K562 (cell line): ENCODE measurements around the gene AGBL1. TPM values are rescaled to one million over a fixed set of nuclear protein-coding genes. Genes with fewer than 3 reads are reported as not detected.

Experiments
- ATAC-seq: fragments of 200-7000 bp; cut with Tn5 transposase; 3 replicates; pipeline ENCODE4 v1.9.1; 2020; ENCODE audit warnings: moderate library complexity
- BruUV-seq: library from RNA; stranded (reverse); fragments of 400-500 nt; replicated peaks from 2 replicates; lab custom pipeline; 2021; lab: Mats Ljungman, UMichigan
- CTCF ChIA-PET: fragments of 300-600 bp; formaldehyde crosslinking; extraction: SDS; loops from one replicate; lab custom pipeline; 2021; ENCODE audit warnings: low intra/inter-chr PET ratio; lab: Yijun Ruan, JAX
- POLR2A ChIA-PET: fragments of 300-600, 350-650 bp; sonication (Branson Sonifier 250); formaldehyde crosslinking; extraction: SDS; loops from one replicate; lab custom pipeline; 2021; ENCODE audit warnings: antibody characterized with exemption, inconsistent platforms; lab: Yijun Ruan, JAX
- DNase-seq, 4 experiments: peaks; one replicate each; pipeline versions ENCODE4 v3.0.0 to v3.0.0-alpha.2; 2011 to 2018; ENCODE audit warnings: low spot score in 3 of 4, mixed read lengths in 3 of 4; ENCODE audit errors: extremely low read depth in 1 of 4
- FAIRE-seq: peaks from 2 replicates; lab custom pipeline; 2011; peaks lifted over from hg19 to GRCh38; lab: Jason Lieb, UNC
- H2AFZ ChIP-seq: 2 replicates; pipeline ENCODE4 v1.6.0; 2011; ENCODE audit warnings: low read depth, low read length, control low read depth, inconsistent platforms
- H3K27ac ChIP-seq: fragments of 200-600 bp; 3 replicates; pipeline ENCODE4 v1.8.0; 2011; ENCODE audit warnings: low read depth, mild to moderate bottlenecking, control low read depth, inconsistent platforms, low read length, moderate library complexity, mixed read lengths; ENCODE audit errors: extremely low read depth
- H3K27me3 ChIP-seq, 2 experiments: fragments of 300-600 bp in 1 of 2; 2 replicates in 1 of 2; 3 replicates in 1 of 2; pipeline versions ENCODE4 v1.6.0 to v1.8.0; 2011; ENCODE audit warnings: inconsistent platforms in 2 of 2, low read length in 2 of 2, mild to moderate bottlenecking in 1 of 2, mixed read lengths in 1 of 2, moderate library complexity in 1 of 2; ENCODE audit not compliant: control insufficient read depth in 2 of 2, insufficient read depth in 2 of 2
- H3K36me3 ChIP-seq: fragments of 300-600 bp; 3 replicates; pipeline ENCODE4 v1.8.0; 2011; ENCODE audit warnings: mild to moderate bottlenecking, low read length, inconsistent platforms; ENCODE audit not compliant: control insufficient read depth, insufficient read depth
- H3K4me1 ChIP-seq, 2 experiments: fragments of 200-600 bp in 1 of 2; replicated peaks in 1 of 2; 2 replicates in 1 of 2; 3 replicates in 1 of 2; pipeline versions ENCODE4 v1.5.1 to v1.8.0; 2011; ENCODE audit warnings: inconsistent platforms in 2 of 2, low read length in 2 of 2, mild to moderate bottlenecking in 1 of 2, mixed read lengths in 1 of 2, moderate library complexity in 1 of 2; ENCODE audit not compliant: control insufficient read depth in 2 of 2, insufficient read depth in 2 of 2
- H3K4me2 ChIP-seq: 2 replicates; pipeline ENCODE4 v1.6.1; 2011; ENCODE audit warnings: low read length, control low read depth, inconsistent platforms, mixed read lengths; ENCODE audit not compliant: insufficient read depth
- H3K4me3 ChIP-seq: fragments of 200-600 bp; sonication (generic), shearing (Covaris generic); 2 replicates; pipeline ENCODE4 v1.5.1; 2016; ENCODE audit warnings: control low read depth, inconsistent platforms
- H3K79me2 ChIP-seq: fragments of 200-600 bp; 3 replicates; pipeline ENCODE4 v1.8.0; 2011; ENCODE audit warnings: low read length, inconsistent platforms; ENCODE audit not compliant: control insufficient read depth, insufficient read depth
- H3K9ac ChIP-seq, 2 experiments: 2 replicates each; pipeline versions ENCODE4 v1.6.0 to v1.6.1; 2011; ENCODE audit warnings: low read depth in 2 of 2, low read length in 2 of 2, control low read depth in 1 of 2, inconsistent platforms in 1 of 2, mild to moderate bottlenecking in 1 of 2, mixed read lengths in 1 of 2; ENCODE audit not compliant: insufficient read depth in 1 of 2
- H3K9me1 ChIP-seq: one replicate; pipeline ENCODE4 v1.6.0; 2011; ENCODE audit warnings: inconsistent platforms, mild to moderate bottlenecking, low read length, moderate library complexity; ENCODE audit not compliant: control insufficient read depth, insufficient read depth
- H3K9me3 ChIP-seq: replicated peaks from 2 replicates; pipeline ENCODE4 v1.5.1; 2011; ENCODE audit warnings: low read depth, low read length, inconsistent platforms; ENCODE audit not compliant: control insufficient read depth, insufficient read depth
- H4K20me1 ChIP-seq: replicated peaks from 2 replicates; pipeline ENCODE4 v1.6.1; 2011; ENCODE audit warnings: low read length, inconsistent platforms, mixed read lengths; ENCODE audit not compliant: control insufficient read depth, insufficient read depth
- ZNF408 ChIP-seq: fragments of 250-450 bp; sonication (Bioruptor Pico); IDR thresholded peaks from 2 replicates; pipeline ENCODE4 v1.4.0; 2020; ENCODE audit warnings: low read depth, mild to moderate bottlenecking, moderate library complexity
- ZNF644 ChIP-seq: fragments of 200-800 bp; sonication (Bioruptor generic); IDR thresholded peaks from 2 replicates; pipeline ENCODE4 v1.6.1; 2016; ENCODE audit warnings: low read depth, missing genetic modification characterization, missing compliant biosample characterization
- WGBS: fragments of 100-300 bp; shearing (Covaris generic); methylation state at CpG from one replicate; pipeline ENCODE4 v1.1.6; 2016; ENCODE audit warnings: low coverage, mixed read lengths; ENCODE audit not compliant: insufficient coverage; ENCODE audit errors: missing lambda C conversion rate; 5-methylcytosine and 5-hydroxymethylcytosine counted together
- in situ Hi-C: fragments of 300-500 bp; cut with MboI; formaldehyde crosslinking; loops from 4 replicates; pipeline ENCODE4 v1.15.0; 2018; ENCODE audit warnings: inconsistent platforms, mixed read lengths
- intact Hi-C: fragments of 100-400 bp; cut with micrococcal nuclease; formaldehyde crosslinking; loops from 2 replicates; pipeline ENCODE4 v1.14.2; 2022
- polyA plus RNA-seq, 8 experiments: library from polyadenylated mRNA; depleted of rRNA in 4 of 8; stranded (reverse) in 5 of 8; unstranded in 3 of 8; fragments of >200 nt; fragmentation: Nextera tagmentation in 2 of 8; fragmentation: Illumina TruSeq in 1 of 8; extraction: Ambion mirVana in 2 of 8; extraction: Trizol in 1 of 8; gene quantifications; 2 replicates each; pipeline versions ENCODE4 v1.2.1 to v1.2.3, GENCODE V29; 2011 to 2014; ENCODE audit warnings: inconsistent platforms in 1 of 8, missing spikeins in 1 of 8
- total RNA-seq, 7 experiments: library from RNA; depleted of rRNA in 6 of 7; stranded (reverse); fragments of >200 nt in 6 of 7; fragmentation: Illumina TruSeq in 2 of 7; extraction: Trizol in 2 of 7; gene quantifications; 2 replicates each; pipeline versions ENCODE4 v1.2.1 to v1.2.3, GENCODE V29; 2011 to 2021; ENCODE audit warnings: low replicate concordance in 1 of 7
- TF ChIP-seq, protein P1 (sequence below): fragments of 250-450 bp; sonication (Bioruptor Pico); IDR thresholded peaks from 2 replicates; pipeline ENCODE4 v1.4.0; 2020; ENCODE audit warnings: mild to moderate bottlenecking, moderate library complexity, borderline replicate concordance

The AGBL1 gene
- total and polyA plus RNA-seq, 9 of the 15 experiments (the other 6 are each of a cell fraction or from before 2014, with no cell fraction given): not detected

DNA sequence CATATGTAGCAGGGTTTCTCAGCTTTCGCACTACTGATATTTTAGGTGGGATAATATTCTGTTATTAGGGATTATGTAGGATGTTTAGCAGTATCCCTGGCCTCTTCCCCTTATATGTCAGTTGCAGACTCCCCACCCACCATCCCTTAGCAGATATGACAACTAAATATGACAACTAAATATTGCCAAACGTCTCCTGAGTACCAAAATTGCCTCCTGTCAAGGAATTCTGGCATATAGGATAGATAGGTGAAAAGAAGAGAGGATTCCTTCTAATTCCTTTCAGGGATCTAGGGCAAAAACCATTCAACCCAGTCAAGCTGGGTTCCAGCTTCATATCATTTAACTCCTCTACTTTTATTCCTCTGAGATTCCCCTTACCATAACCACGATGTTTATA lies 759.8 kb downstream of the AGBL1 start (continued):
- TF ChIP-seq, protein P1, sequence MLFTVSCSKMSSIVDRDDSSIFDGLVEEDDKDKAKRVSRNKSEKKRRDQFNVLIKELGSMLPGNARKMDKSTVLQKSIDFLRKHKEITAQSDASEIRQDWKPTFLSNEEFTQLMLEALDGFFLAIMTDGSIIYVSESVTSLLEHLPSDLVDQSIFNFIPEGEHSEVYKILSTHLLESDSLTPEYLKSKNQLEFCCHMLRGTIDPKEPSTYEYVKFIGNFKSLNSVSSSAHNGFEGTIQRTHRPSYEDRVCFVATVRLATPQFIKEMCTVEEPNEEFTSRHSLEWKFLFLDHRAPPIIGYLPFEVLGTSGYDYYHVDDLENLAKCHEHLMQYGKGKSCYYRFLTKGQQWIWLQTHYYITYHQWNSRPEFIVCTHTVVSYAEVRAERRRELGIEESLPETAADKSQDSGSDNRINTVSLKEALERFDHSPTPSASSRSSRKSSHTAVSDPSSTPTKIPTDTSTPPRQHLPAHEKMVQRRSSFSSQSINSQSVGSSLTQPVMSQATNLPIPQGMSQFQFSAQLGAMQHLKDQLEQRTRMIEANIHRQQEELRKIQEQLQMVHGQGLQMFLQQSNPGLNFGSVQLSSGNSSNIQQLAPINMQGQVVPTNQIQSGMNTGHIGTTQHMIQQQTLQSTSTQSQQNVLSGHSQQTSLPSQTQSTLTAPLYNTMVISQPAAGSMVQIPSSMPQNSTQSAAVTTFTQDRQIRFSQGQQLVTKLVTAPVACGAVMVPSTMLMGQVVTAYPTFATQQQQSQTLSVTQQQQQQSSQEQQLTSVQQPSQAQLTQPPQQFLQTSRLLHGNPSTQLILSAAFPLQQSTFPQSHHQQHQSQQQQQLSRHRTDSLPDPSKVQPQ (CRISPR knock-in tag): no peak

DNA sequence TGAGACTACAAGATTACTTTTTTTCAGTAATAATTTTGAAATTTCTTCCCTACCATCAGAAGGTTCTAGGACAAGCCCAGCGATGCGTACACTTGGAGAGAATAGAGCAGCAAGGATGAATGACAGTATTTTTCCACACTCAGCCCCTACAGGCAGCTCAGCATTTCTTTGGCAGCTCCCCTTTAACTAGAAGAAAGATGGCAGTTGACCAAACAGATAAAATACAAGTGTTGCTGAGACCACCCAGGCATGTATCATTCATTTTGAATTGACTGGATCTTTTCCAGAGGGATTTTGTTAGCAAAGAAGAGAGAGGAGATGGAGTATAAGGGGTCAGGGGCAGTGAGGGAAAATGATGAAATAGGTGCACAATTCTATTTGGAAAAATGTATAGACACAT lies 761.3 kb downstream of the AGBL1 start:
- no peak for DNase-seq

More for the DNA sequence above, 761.3 kb downstream of the AGBL1 start:
- BruUV-seq: no TSS peak
- Histone ChIP-seq H2AFZ (no peak overlapping the region), H3K4me1 (no peaks in the 10 kb centered on the region), H3K9me1 (no peaks in the 10 kb centered on the region), H3K27ac (no peak overlapping the region), H3K4me3 (no peak overlapping the region), H3K9me3 (no peaks in the 10 kb centered on the region), H4K20me1 (no peaks in the 10 kb centered on the region), H3K79me2 (no peaks in the 10 kb centered on the region), H3K4me2 (no peak overlapping the region), H3K9ac (no peak overlapping the region), H3K36me3 (no peaks in the 10 kb centered on the region), H3K27me3 (no peaks in the 10 kb centered on the region)
- POLR2A ChIA-PET: no interaction called here
- ATAC-seq (no peak), FAIRE-seq (no peak)
- intact Hi-C loops: no loop called here
- TF ChIP-seq ZNF408 (CRISPR knock-in tag) (no peak), ZNF644 (tag) (no peak)
- in situ Hi-C loops: no loop called here
- CTCF ChIA-PET: no interaction called here
- 0% methylated on average over 2 of the region's 2 CpGs for WGBS
